ENCODE measurements around the gene RAD54L2. TPM values are rescaled to one million over a fixed set of nuclear protein-coding genes. Genes with fewer than 3 reads are reported as not detected.
"Not testable (repeated sequence)": the region's sequence is repeated elsewhere in the genome, so short reads cannot be mapped to it uniquely, and the experiment has no call there.

RAD54L2 gene
- total and polyA plus RNA-seq, 11 donors: 5.5 to 20.0 (median 12.5) TPM

DNA sequence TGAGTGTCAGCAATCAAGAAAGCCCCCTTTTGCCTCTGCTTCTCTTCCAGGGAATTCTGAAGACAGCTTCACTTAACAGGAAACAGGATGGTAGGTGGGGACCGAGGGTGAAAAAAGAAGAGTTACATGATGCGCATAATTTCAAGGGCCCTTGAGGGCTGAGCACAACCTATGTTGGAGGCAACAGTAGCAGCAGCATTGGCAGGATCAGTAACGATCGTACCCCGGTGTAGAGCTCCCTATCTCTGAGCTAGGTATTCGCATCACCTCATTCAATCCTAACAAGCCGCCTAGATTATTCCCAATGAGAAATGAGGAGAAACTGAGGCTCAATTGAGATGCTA lies 432 bp upstream of the RAD54L2 start:
- DNase-seq: no peak
- Histone ChIP-seq H3K27me3 (no peaks in the 10 kb centered on the region), H3K4me3 (peak overlapping the region; percentile 77 to 100 (median 96)), H3K4me1 (peaks cover 0 to 36% (median 18%) of the 10 kb centered on the region in 12 donors), H3K36me3 (peaks cover 0 to 21% (median 7%) of the 10 kb centered on the region in 9 donors), H3K9me3 (no peaks in the 10 kb centered on the region), H3K27ac (peak overlapping the region in 11 of 12 donors; percentile 74 to 95 (median 88))
- no peak for TF ChIP-seq POLR2A (IDR thresholded peaks at IDR 0.05)
- TF ChIP-seq, protein P1, sequence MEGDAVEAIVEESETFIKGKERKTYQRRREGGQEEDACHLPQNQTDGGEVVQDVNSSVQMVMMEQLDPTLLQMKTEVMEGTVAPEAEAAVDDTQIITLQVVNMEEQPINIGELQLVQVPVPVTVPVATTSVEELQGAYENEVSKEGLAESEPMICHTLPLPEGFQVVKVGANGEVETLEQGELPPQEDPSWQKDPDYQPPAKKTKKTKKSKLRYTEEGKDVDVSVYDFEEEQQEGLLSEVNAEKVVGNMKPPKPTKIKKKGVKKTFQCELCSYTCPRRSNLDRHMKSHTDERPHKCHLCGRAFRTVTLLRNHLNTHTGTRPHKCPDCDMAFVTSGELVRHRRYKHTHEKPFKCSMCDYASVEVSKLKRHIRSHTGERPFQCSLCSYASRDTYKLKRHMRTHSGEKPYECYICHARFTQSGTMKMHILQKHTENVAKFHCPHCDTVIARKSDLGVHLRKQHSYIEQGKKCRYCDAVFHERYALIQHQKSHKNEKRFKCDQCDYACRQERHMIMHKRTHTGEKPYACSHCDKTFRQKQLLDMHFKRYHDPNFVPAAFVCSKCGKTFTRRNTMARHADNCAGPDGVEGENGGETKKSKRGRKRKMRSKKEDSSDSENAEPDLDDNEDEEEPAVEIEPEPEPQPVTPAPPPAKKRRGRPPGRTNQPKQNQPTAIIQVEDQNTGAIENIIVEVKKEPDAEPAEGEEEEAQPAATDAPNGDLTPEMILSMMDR (IDR thresholded peaks at IDR 0.05): no peak
- 0 to 6% (median 3%) methylated on average over 7 of the region's 7 CpGs for WGBS, 4 donors
- peak in 3 of 4 donors; percentile 12 to 14 (median 13) for ATAC-seq
- intact Hi-C loops (cut with DNase I): loop anchor here in 2 of 10 donors (2.0 to 10.0 kb wide), 2 partner anchors 37 to 97 kb away; partner anchors contain the start of gene DCAF1 (in 1 of the 2)

DNA sequence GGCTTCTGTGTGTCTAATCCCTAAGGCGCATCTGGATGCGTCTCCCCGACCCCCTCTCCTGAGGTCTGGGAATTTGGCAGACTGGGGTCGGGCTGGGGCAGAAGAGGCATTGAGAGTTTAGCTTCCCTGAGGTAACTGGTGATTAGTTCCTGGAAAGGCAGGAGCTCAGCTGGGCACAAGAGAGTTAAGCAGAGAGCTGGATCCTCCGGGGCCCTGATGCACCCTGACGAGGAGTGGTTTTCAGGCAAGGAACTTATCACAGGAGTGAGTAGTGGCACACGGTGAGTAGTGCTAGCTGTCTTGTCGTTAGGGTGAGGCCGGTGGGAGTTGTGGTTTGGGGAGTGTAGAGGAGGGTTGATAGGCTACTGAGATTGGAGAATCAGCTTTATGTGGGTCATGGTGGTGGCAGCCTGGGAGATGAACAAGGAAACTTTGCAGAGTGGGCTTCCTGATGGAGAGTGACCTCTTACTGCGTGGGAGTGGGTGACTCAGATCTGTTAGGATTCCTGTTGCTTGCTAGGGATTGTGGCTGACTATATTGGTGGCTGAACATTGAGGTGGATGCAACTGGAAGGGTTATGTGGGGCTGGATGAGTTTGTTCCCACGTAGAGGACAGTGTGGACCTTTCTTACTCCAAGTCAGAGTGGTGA lies 897 bp downstream of the RAD54L2 start:
- Histone ChIP-seq H3K9me3 (no peaks in the 10 kb centered on the region), H3K27ac (peak overlapping the region; percentile 74 to 95 (median 88)), H3K36me3 (peaks cover 0 to 34% (median 19%) of the 10 kb centered on the region in 9 donors), H3K4me3 (peak overlapping the region; percentile 77 to 100 (median 96)), H3K4me1 (peaks cover 0 to 36% (median 18%) of the 10 kb centered on the region in 12 donors), H3K27me3 (no peaks in the 10 kb centered on the region)
- no peak for TF ChIP-seq POLR2A (IDR thresholded peaks at IDR 0.05)
- TF ChIP-seq, protein P1 (IDR thresholded peaks at IDR 0.05): no peak
- intact Hi-C loops (cut with DNase I): loop anchor here in 2 of 10 donors (2.0 to 10.0 kb wide), 2 partner anchors 39 to 95 kb away; partner anchors contain the start of gene DCAF1 (in 1 of the 2)
- ATAC-seq (peak in 3 of 4 donors; percentile 34 to 45 (median 36)), DNase-seq (peak in 1 of 5 donors; percentile 31)
- 2% methylated on average over 11 of the region's 11 CpGs for WGBS, 4 donors

DNA sequence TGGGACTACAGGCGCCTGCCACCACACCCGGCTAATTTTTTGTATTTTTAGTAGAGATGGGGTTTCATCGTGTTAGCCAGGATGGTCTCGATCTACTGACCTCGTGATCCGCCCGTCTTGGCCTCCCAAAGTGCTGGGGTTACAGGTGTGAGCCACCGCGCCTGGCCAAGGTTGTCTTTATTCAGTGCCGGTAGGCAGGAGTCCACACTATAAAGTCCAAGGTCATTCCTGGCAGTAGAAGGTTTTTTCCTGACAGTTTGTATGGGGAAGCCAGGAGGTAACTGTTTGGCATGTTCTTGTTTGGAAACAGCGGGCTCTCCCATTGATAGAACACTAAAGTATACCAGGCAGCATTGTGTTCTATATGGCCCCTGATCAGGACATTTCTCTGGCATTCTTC lies 4.1 kb downstream of the RAD54L2 start:
- DNase-seq; H3K27ac ChIP-seq; H3K4me3 ChIP-seq; H3K9me3 ChIP-seq; H3K27me3 ChIP-seq; intact Hi-C loops (cut with DNase I); ATAC-seq: not testable (repeated sequence)
- H3K36me3 ChIP-seq: peaks cover 0 to 59% (median 25%) of the 10 kb centered on the region in 9 donors
- peaks cover 0 to 33% (median 17%) of the 10 kb centered on the region in 12 donors for H3K4me1 ChIP-seq
- WGBS, 4 donors: 92 to 98% (median 96%) methylated on average over 11 of the region's 11 CpGs

DNA sequence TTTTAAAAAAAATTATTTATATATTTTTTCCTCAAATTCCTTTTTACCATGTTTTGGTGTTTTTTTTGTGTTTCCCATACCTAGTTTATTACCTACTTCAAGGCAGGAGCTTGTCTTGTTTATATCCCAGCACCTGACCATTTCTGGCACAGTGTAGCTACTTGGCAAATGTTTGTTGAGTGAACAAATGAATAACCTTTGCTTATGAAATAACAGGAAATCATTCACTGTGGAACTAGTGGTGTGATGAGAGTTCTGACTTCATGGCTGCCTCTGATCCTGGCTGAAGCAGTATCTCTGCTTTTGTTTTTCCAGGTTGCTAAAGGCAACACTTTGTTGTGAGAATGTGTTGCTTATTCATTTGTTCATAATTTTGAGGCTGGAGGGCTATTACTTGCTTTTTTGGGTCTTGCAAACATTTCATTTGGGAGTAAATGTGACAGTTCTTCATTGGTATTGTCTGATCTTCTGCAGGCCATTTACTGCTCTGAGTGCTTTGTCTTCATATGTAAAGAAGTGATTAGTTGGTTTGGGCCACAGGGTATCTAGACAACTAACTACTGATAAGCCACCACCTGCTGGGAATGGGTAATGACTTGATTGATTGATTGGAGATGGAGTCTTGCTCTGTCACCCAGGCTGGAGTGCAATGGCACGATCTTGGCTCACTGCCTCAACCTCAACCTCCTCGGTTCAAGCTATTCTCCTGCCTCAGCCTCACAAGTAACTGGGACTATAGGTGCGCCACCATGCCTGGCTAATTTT lies 5.7 kb downstream of the RAD54L2 start:
- ATAC-seq (no peak), DNase-seq (no peak)
- H3K9me3 ChIP-seq: no peaks in the 10 kb centered on the region
- H3K27ac ChIP-seq: no peak overlapping the region
- H3K4me1 ChIP-seq: peaks cover 0 to 23% (median 13%) of the 10 kb centered on the region in 12 donors
- H3K27me3 ChIP-seq: no peaks in the 10 kb centered on the region
- WGBS, 4 donors: 73 to 88% (median 87%) methylated on average over 3 of the region's 3 CpGs
- intact Hi-C loops (cut with DNase I): no loop called here
- H3K36me3 ChIP-seq: peaks cover 0 to 68% (median 29%) of the 10 kb centered on the region in 9 donors
- no peak overlapping the region for H3K4me3 ChIP-seq
- TF ChIP-seq, protein P1 (IDR thresholded peaks at IDR 0.05): no peak
- no peak for TF ChIP-seq POLR2A (IDR thresholded peaks at IDR 0.05)

Data from heart left ventricle (tissue), 16 donors.